C4-2B (cell line): ENCODE data around the gene POM121.
A peak's percentile ranks its signal among the peaks of the same experiment; 100 is the strongest.
"Not testable (repeated sequence)": the region's sequence is repeated elsewhere in the genome, so short reads cannot be mapped to it uniquely, and the experiment has no call there.

ENCODE experiments used
- H3K27ac ChIP-seq: fragments of 450-650 bp; 2 replicates; pipeline ENCODE4 v1.5.1; 2017
- CTCF ChIP-seq: fragments of 450-650 bp; conservative IDR thresholded peaks from 2 replicates; pipeline ENCODE4 v1.5.1; 2017; ENCODE audit warnings: mild to moderate bottlenecking
- ZFX ChIP-seq: fragments of 450-650 bp; IDR thresholded peaks from 2 replicates; pipeline ENCODE4 v1.6.1; 2017

Gene POM121

GRCh38 chr7:72924733-72925545, at the start of gene POM121:
POM121 (plus strand) TSS chr7:72925095; CDS start chr7:72925122, 27 bp downstream.
- H3K27ac ChIP-seq: peak within 1 kb of the TSS; percentile 79
- peak; percentile 84 for TF ChIP-seq ZFX
- no peak for TF ChIP-seq CTCF

GRCh38 chr7:72879079-72879736, 45.7 kb upstream of the POM121 start:
- peak overlapping the region; percentile 83 for H3K27ac ChIP-seq
- peak; percentile 88 for TF ChIP-seq ZFX

GRCh38 chr7:72879737-72880215, 45.1 kb upstream of the POM121 start:
- peak; percentile 80 for TF ChIP-seq ZFX
- peak overlapping the region; percentile 83 for H3K27ac ChIP-seq

- H3K27ac ChIP-seq: not testable (repeated sequence)
Observed at GRCh38 chr7:72891750-72892149, 33.1 kb upstream of the POM121 start.

- H3K27ac ChIP-seq: not testable (repeated sequence)
Observed at GRCh38 chr7:72904740-72905139, 20.2 kb upstream of the POM121 start.

GRCh38 chr7:72908422-72908821, 16.5 kb upstream of the POM121 start:
- not testable (repeated sequence) for H3K27ac ChIP-seq

- H3K27ac ChIP-seq: not testable (repeated sequence)
Observed at GRCh38 chr7:72911395-72911794, 13.5 kb upstream of the POM121 start.

GRCh38 chr7:72913750-72914149, 11.1 kb upstream of the POM121 start:
- H3K27ac ChIP-seq: not testable (repeated sequence)

GRCh38 chr7:72914756-72915525, 10.0 kb upstream of the POM121 start:
- peak overlapping the region; percentile 18; the same call in 1 of the 2 replicates for H3K27ac ChIP-seq
- peak; percentile 93 for TF ChIP-seq CTCF

GRCh38 chr7:72919256-72919775, 5.6 kb upstream of the POM121 start:
- TF ChIP-seq CTCF (no peak), ZFX (no peak)
- peak overlapping the region; percentile 62 for H3K27ac ChIP-seq

- H3K27ac ChIP-seq: peak overlapping the region; percentile 79
Observed at GRCh38 chr7:72924386-72924732, 536 bp upstream of the POM121 start.

More at GRCh38 chr7:72924386-72924732, 536 bp upstream of the POM121 start:
- TF ChIP-seq CTCF (no peak), ZFX (no peak)
